ENCODE data around the gene PRRT1B. TPM values are rescaled to one million over a fixed set of nuclear protein-coding genes. Genes with fewer than 3 reads are reported as not detected.

Gene PRRT1B
- total and polyA plus RNA-seq, 2 experiments from 2014 or later = 0.24 TPM; not detected in 1

- TF ChIP-seq ZNF462 (CRISPR knock-in tag; IDR thresholded peaks at IDR 0.05) (no peak), CREB1 (CRISPR knock-in tag; IDR thresholded peaks at IDR 0.05; ENCODE audit: low read depth) (no peak), JUNB (IDR thresholded peaks at IDR 0.05; ENCODE audit: unreplicated experiment) (no peak), POLR2AphosphoS5 (IDR thresholded peaks at IDR 0.05; ENCODE audit: low read depth) (no peak)
Observed at GRCh38 chr9:131589993-131590392, 44.7 kb downstream of the PRRT1B start (continued).

- Mint-ChIP-seq H3K27ac (no peak overlapping the region), H3K9me3 (no peaks in the 10 kb centered on the region; the same call in 2 of the 3 replicates), H3K36me3 (ENCODE audit: low read depth) (peaks cover 17% of the 10 kb centered on the region), H3K4me1 (no peaks in the 10 kb centered on the region), H3K4me3 (no peak overlapping the region), H3K27me3 (ENCODE audit: insufficient read depth, low read depth, poor library complexity) (peaks cover 16% of the 10 kb centered on the region)
- H3K36me3 ChIP-seq (ENCODE audit: insufficient read depth) = no peaks in the 10 kb centered on the region; the same call in 1 of the 2 replicates
- H3K79me2 ChIP-seq (replicated peaks; ENCODE audit: insufficient read depth) = no peaks in the 10 kb centered on the region
- H3F3A ChIP-seq (replicated peaks; ENCODE audit: low read depth) = 0 out of 2 replicates have a peak, but pooled peaks cover 3% of the 10 kb centered on the region
- no peak overlapping the region for H3K4me3 ChIP-seq
- H3K27me3 ChIP-seq (ENCODE audit: insufficient read depth) = no peaks in the 10 kb centered on the region
- H3K27ac ChIP-seq (ENCODE audit: low read depth) = no peak overlapping the region
- H3K9me2 ChIP-seq (ENCODE audit: insufficient read depth) = no peaks in the 10 kb centered on the region
- no peaks in the 10 kb centered on the region for H4K20me1 ChIP-seq (replicated peaks; ENCODE audit: insufficient read depth)
- H3K4me1 ChIP-seq (ENCODE audit: insufficient read depth) = no peaks in the 10 kb centered on the region
- DNase-seq (ENCODE audit: low spot score) (no peak), ATAC-seq (no peak)
- no peak overlapping the region for H2AFZ ChIP-seq
- H3K4me2 ChIP-seq = no peak overlapping the region
- TF ChIP-seq EZH2 (IDR thresholded peaks at IDR 0.05; ENCODE audit: low read depth, unreplicated experiment) (no peak), ETS1 (IDR thresholded peaks at IDR 0.05) (no peak), CREB1 (CRISPR knock-in tag; IDR thresholded peaks at IDR 0.05; ENCODE audit: low read depth) (no peak), POLR2AphosphoS5 (IDR thresholded peaks at IDR 0.05; ENCODE audit: low read depth) (no peak), EZH2phosphoT487 (IDR thresholded peaks at IDR 0.05; ENCODE audit: unreplicated experiment) (no peak), ZNF114 (CRISPR knock-in tag; IDR thresholded peaks at IDR 0.05) (no peak), JUNB (IDR thresholded peaks at IDR 0.05; ENCODE audit: unreplicated experiment) (no peak), ZNF462 (CRISPR knock-in tag; IDR thresholded peaks at IDR 0.05) (no peak), ZNF331 (CRISPR knock-in tag; IDR thresholded peaks at IDR 0.05; ENCODE audit: low read depth) (no peak)
Observed at GRCh38 chr9:131590449-131590848, 45.1 kb downstream of the PRRT1B start.

Measured in GM23338 (cell line).